HG02840 (cell line): ENCODE results near the gene SRCAP.

Experiments
- ATAC-seq: cut with Tn5 transposase; IDR thresholded peaks from one replicate; pipeline ENCODE4 v1.9.1; 2021; ENCODE audit warnings: mild to moderate bottlenecking, moderate library complexity, moderate number of reproducible peaks; ENCODE audit not compliant: unreplicated experiment, low FRiP score

The SRCAP gene

DNA sequence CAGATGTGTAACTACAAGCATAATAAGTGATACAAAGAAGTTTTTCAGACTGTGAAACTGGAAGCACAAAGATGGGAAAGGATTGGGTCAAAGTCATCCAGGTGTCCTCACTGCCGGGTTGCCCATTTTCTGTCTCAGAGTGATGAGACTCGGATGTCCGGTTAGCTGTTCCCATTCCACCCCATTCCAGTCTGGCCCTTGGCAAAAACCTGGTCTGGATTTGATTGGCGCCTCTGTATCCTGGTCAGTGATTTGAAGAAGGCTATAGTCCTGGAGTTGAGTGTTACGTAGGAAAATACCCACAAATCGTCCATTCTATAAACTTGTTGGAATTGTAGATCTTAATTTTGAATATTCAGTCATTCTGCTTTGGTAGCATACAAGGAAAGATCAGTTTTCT is 29.4 kb downstream of the SRCAP start:
- no peak for ATAC-seq

- no peak for ATAC-seq
Observed at GRCh38 chr16:30728899-30729672, 30.1 kb downstream of the SRCAP start.

- no peak for ATAC-seq
Observed at GRCh38 chr16:30731411-30731810, 32.4 kb downstream of the SRCAP start.

DNA sequence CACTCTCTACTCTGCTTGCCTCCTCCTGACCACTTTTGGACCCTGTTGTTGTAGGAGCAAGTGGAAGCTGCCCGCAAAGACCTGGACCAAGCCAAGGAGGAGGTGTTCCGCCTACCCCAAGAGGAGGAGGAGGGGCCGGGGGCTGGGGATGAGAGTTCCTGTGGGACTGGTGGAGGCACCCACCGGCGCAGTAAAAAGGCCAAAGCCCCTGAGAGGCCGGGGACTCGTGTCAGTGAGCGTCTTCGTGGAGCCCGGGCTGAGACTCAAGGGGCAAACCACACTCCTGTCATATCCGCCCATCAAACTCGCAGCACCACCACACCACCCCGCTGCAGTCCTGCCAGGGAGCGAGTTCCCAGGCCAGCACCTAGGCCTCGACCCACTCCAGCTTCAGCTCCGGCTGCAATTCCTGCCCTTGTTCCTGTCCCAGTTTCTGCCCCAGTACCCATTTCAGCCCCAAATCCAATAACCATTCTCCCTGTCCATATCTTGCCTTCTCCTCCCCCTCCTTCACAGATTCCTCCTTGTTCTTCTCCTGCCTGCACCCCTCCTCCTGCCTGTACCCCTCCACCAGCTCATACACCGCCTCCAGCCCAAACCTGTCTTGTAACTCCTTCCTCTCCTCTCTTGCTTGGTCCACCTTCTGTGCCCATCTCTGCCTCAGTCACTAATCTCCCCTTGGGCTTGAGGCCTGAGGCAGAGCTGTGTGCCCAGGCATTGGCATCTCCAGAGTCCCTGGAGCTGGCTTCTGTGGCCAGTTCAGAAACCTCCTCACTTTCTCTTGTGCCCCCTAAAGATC is 38.2 kb downstream of the SRCAP start:
- ATAC-seq, result no peak

DNA sequence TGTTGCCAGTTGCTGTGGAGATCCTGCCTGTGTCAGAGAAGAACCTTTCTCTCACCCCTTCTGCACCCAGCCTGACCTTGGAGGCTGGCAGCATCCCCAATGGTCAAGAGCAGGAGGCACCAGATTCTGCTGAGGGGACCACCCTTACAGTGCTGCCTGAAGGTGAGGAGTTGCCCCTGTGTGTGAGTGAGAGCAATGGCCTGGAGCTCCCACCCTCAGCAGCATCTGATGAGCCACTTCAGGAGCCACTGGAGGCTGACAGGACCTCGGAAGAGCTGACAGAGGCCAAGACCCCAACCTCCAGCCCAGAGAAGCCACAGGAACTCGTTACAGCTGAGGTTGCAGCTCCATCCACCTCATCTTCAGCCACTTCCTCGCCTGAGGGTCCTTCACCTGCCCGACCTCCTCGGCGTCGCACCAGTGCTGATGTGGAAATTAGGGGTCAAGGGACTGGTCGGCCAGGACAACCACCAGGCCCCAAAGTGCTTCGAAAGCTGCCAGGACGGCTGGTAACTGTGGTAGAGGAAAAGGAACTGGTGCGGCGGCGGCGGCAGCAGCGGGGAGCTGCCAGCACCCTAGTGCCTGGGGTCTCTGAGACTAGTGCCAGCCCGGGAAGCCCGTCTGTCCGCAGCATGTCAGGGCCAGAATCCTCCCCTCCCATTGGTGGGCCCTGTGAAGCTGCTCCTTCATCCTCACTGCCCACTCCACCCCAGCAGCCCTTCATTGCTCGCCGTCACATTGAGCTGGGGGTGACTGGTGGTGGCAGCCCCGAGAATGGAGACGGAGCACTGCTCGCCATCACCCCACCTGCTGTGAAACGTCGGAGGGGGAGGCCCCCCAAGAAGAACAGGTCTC is 39.0 kb downstream of the SRCAP start:
- ATAC-seq, result no peak

- no peak for ATAC-seq
Observed at GRCh38 chr16:30738984-30739951, 40.3 kb downstream of the SRCAP start.

DNA sequence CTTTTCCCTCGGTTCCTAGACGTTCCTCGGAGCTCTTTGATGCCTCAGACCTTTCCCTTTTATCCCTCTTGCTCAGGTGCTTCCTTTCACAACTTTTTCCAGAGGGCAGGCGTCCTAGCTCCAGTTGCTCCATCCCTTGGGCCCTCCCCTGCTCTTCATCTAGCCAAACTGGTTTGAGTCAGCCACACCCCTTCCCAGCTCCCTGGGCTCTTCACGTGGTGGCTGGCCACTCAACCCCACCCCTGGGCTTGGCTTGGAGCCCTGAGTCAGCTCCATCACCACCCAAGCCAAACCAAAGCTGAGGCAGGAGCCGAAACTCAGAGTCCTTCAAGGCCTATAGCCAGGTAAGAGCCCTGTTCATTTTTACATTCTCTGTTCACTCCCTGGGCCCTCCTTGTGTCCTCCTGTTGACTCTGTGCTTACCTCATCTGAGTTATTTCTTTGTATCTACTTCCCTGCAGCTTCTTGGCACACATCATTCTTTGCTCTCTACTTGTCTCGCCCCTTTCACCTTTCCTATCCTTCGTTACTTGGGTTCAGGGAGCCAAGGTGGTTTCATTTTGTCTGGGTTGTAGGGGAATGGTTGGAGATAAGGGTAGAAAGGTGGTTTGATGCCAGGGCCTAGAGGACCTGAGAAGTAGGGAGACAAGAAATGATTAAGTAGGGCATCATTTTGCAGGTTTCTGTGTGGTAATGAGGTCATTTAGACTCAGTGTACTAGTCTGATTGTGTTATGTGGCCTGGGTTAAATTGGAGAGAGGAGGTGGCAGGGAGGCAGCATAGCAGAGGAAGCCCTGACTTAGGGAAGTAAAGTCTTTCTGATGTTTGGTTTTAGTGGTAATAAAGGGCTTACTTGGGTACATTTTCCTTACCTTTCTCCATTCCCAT is 41.6 kb downstream of the SRCAP start:
- ATAC-seq, result no peak

- no peak for ATAC-seq
Observed at GRCh38 chr16:30741461-30741914, 42.5 kb downstream of the SRCAP start.

DNA sequence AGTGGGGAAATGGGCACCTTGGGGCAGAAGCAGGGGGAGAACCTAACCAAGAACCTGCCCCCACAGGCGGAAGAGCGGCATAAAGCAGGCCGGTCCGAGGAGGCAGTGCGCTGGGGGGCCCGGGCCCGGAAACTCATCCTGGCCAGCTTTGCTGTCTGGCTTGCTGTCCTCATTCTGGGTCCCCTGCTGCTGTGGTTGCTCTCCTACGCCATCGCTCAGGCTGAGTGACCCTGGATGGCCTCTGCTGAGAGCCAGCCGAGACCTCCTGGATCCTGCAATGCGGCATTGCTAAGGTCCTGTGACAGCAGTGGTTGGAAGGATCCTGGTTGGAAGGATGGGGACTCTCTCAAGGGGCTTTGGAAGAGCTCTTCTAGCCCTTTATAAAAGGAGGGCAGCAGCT is 44.7 kb downstream of the SRCAP start:
- no peak for ATAC-seq

GRCh38 chr16:30744183-30744582 is 45.2 kb downstream of the SRCAP start:
- ATAC-seq, result no peak

- ATAC-seq, result no peak
Observed at GRCh38 chr16:30745082-30745481, 46.1 kb downstream of the SRCAP start.

- ATAC-seq, result no peak
Observed at GRCh38 chr16:30746638-30747175, 47.7 kb downstream of the SRCAP start.

GRCh38 chr16:30747331-30747730 is 48.4 kb downstream of the SRCAP start:
- ATAC-seq, result no peak

DNA sequence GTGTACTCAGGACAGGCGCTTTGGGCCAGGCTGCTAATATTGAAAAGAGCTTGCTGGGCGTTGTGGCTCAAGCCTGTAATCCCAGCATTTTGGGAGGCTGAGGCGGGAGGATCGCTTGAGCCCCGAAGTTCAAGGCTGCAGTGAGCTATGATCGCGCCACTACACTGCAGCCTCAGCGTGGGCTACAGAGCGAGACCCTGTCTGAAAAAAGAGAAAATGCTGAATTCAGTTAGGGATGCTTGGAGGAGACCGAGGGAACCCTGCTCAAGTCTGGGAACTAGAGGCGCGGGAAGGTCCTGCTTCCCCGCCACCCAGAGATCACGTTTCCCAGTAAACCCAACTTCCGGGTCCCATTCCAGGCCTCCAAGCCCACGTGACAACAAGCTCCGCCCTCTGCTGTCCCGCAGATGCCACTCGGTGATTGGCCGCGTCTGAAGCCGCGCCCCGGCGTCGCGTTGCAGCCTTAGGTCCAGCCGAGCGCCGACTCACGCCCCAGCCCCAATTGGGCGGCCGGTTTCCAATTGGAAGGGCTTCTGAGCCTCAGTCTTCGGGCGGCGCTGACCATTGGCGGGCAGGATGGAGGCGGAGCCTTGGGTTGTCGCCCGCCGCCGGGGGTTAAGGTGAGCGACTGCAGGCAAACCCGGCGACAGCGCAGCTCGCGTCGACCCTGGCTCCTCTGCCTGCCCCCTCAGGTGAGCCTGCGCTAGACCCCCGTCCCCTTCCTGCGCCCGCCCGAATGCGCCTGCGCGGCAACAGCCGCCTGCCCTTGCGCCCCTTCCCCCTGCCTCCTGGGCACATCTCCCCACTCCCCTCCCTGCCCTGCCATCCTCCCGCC is 49.0 kb downstream of the SRCAP start, which contains the start of gene PHKG2:
Gene PHKG2, plus strand, starts transcription at position 627 of the 835 bp plus-strand sequence. CDS start 396 bp downstream, outside the sequence.
- peak; percentile 97 for ATAC-seq

GRCh38 chr16:30748634-30749445 is 49.9 kb downstream of the SRCAP start:
- peak; percentile 14 for ATAC-seq

DNA sequence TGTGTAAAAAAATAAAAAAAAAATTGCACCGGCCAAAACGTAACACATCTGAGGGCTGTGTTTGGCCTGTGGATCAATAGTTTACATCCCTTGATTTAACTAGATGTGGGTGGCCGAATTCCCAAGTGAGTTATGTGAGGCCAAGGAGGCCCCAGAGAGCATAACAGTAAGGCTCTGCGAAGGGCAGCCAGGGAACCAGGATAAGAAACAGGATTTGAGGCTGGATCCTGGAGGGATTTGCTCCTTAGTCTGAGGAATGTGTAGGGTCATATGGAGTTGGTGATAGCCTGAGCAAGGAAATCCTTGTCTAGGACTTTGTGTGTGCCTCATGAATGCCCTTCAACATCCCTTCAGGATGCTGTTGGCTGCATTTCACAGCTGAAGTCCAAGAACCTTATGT is 51.2 kb downstream of the SRCAP start:
- no peak for ATAC-seq
